SK-N-MC (cell line): ENCODE measurements around the gene BICD1.

Experiments
- DNase-seq: peaks from one replicate; pipeline ENCODE4 v3.0.0-alpha.2; 2011; ENCODE audit warnings: low read depth, low spot score
- H3K27ac ChIP-seq: fragments of 200-600 bp; sonication (generic); 2 replicates; pipeline ENCODE4 v1.5.1; 2016; ENCODE audit warnings: mixed run types
- H3K36me3 ChIP-seq: fragments of 200-600 bp; sonication (generic); 2 replicates; pipeline ENCODE4 v1.6.1; 2017; ENCODE audit warnings: antibody characterized with exemption, low read length, mixed read lengths; ENCODE audit not compliant: insufficient read depth
- H3K4me3 ChIP-seq: fragments of 200-600 bp; sonication (generic); 2 replicates; pipeline ENCODE4 v1.5.1; 2016
- H3K9ac ChIP-seq: fragments of 200-600 bp; sonication (generic); 2 replicates; pipeline ENCODE4 v1.8.0; 2017; ENCODE audit warnings: mixed run types, mixed read lengths; ENCODE audit not compliant: insufficient read length
- H3K9me3 ChIP-seq: fragments of 200-600 bp; sonication (generic); 2 replicates; pipeline ENCODE4 v1.6.1; 2017; ENCODE audit warnings: low read depth, mild to moderate bottlenecking, antibody characterized with exemption, low read length, moderate library complexity, mixed read lengths
- EZH2 ChIP-seq: fragments of 200-600 bp; sonication (generic); IDR thresholded peaks from one replicate; pipeline ENCODE4 v1.6.1; 2017; ENCODE audit warnings: antibody characterized with exemption
- FOXP2 ChIP-seq: optimal IDR thresholded peaks from 2 replicates; pipeline ENCODE3; 2011; ENCODE audit warnings: mild to moderate bottlenecking, moderate library complexity; ENCODE audit not compliant: insufficient read depth; ENCODE audit errors: extremely low read length, control extremely low read depth
- POLR2AphosphoS5 ChIP-seq: IDR thresholded peaks from 2 replicates; pipeline ENCODE4 v1.6.1; 2012; ENCODE audit warnings: mild to moderate bottlenecking, low read depth, low read length, borderline replicate concordance

BICD1 gene

GRCh38 chr12:32139064-32139421 is 32.4 kb downstream of the BICD1 start:
- no peak for DNase-seq
- Histone ChIP-seq H3K9ac (no peak overlapping the region), H3K36me3 (no peaks in the 10 kb centered on the region), H3K4me3 (no peak overlapping the region), H3K27ac (no peak overlapping the region), H3K9me3 (no peaks in the 10 kb centered on the region)
- TF ChIP-seq EZH2 = no peak

GRCh38 chr12:32140877-32141276 is 34.2 kb downstream of the BICD1 start:
- no peak overlapping the region for H3K4me3 ChIP-seq
- TF ChIP-seq FOXP2 (no peak), POLR2AphosphoS5 (no peak), EZH2 (no peak)

GRCh38 chr12:32145096-32145495 is 38.4 kb downstream of the BICD1 start:
- no peak overlapping the region for H3K9ac ChIP-seq
- no peak for TF ChIP-seq EZH2
- no peak for TF ChIP-seq FOXP2
- H3K9me3 ChIP-seq = no peaks in the 10 kb centered on the region
- H3K4me3 ChIP-seq = no peak overlapping the region
- no peak for DNase-seq
- no peaks in the 10 kb centered on the region for H3K36me3 ChIP-seq
- no peak overlapping the region for H3K27ac ChIP-seq

More at GRCh38 chr12:32140877-32141276, 34.2 kb downstream of the BICD1 start:
- H3K9me3 ChIP-seq = no peaks in the 10 kb centered on the region
- DNase-seq = no peak
- H3K9ac ChIP-seq = no peak overlapping the region
- H3K27ac ChIP-seq = no peak overlapping the region
- H3K36me3 ChIP-seq = no peaks in the 10 kb centered on the region

GRCh38 chr12:32146074-32146873 is 39.6 kb downstream of the BICD1 start:
- DNase-seq = no peak
- no peaks in the 10 kb centered on the region for H3K36me3 ChIP-seq

GRCh38 chr12:32148372-32148771 is 41.7 kb downstream of the BICD1 start:
- no peak overlapping the region for H3K27ac ChIP-seq
- no peak for TF ChIP-seq POLR2AphosphoS5
- no peak overlapping the region for H3K9ac ChIP-seq
- DNase-seq = no peak
- H3K36me3 ChIP-seq = no peaks in the 10 kb centered on the region
- no peak overlapping the region for H3K4me3 ChIP-seq
- H3K9me3 ChIP-seq = no peaks in the 10 kb centered on the region

More at GRCh38 chr12:32146074-32146873, 39.6 kb downstream of the BICD1 start:
- no peak overlapping the region for H3K4me3 ChIP-seq
- no peak overlapping the region for H3K27ac ChIP-seq
- no peak overlapping the region for H3K9ac ChIP-seq
- no peak for TF ChIP-seq EZH2
- TF ChIP-seq FOXP2 = no peak
- no peak for TF ChIP-seq POLR2AphosphoS5
- H3K9me3 ChIP-seq = no peaks in the 10 kb centered on the region

GRCh38 chr12:32149489-32149888 is 42.8 kb downstream of the BICD1 start:
- no peaks in the 10 kb centered on the region for H3K9me3 ChIP-seq
- H3K27ac ChIP-seq = no peak overlapping the region
- TF ChIP-seq FOXP2 = no peak
- TF ChIP-seq EZH2 = no peak
- TF ChIP-seq POLR2AphosphoS5 = no peak
- no peaks in the 10 kb centered on the region for H3K36me3 ChIP-seq
- no peak for DNase-seq
- no peak overlapping the region for H3K9ac ChIP-seq
- no peak overlapping the region for H3K4me3 ChIP-seq

GRCh38 chr12:32151086-32151485 is 44.4 kb downstream of the BICD1 start:
- DNase-seq = no peak
- no peaks in the 10 kb centered on the region for H3K9me3 ChIP-seq
- no peak overlapping the region for H3K27ac ChIP-seq
- H3K9ac ChIP-seq = no peak overlapping the region
- no peak overlapping the region for H3K4me3 ChIP-seq
- H3K36me3 ChIP-seq = no peaks in the 10 kb centered on the region
- TF ChIP-seq POLR2AphosphoS5 (no peak), EZH2 (no peak), FOXP2 (no peak)

GRCh38 chr12:32151552-32151951 is 44.9 kb downstream of the BICD1 start:
- no peak overlapping the region for H3K4me3 ChIP-seq
- no peaks in the 10 kb centered on the region for H3K9me3 ChIP-seq
- no peak for TF ChIP-seq EZH2
- no peak for TF ChIP-seq FOXP2
- H3K9ac ChIP-seq = no peak overlapping the region
- no peaks in the 10 kb centered on the region for H3K36me3 ChIP-seq
- H3K27ac ChIP-seq = no peak overlapping the region
- no peak for DNase-seq

- TF ChIP-seq FOXP2 = no peak
- Histone ChIP-seq H3K4me3 (no peak overlapping the region), H3K27ac (no peak overlapping the region), H3K9me3 (no peaks in the 10 kb centered on the region), H3K36me3 (no peaks in the 10 kb centered on the region), H3K9ac (no peak overlapping the region)
- no peak for DNase-seq
These were observed 48.4 kb downstream of the BICD1 start for GRCh38 chr12:32155041-32155440.

- DNase-seq = no peak
- Histone ChIP-seq H3K9me3 (no peaks in the 10 kb centered on the region), H3K36me3 (no peaks in the 10 kb centered on the region), H3K4me3 (no peak overlapping the region), H3K9ac (no peak overlapping the region), H3K27ac (no peak overlapping the region)
- TF ChIP-seq POLR2AphosphoS5 = no peak
- TF ChIP-seq FOXP2 = no peak
- no peak for TF ChIP-seq EZH2
These were observed 49.4 kb downstream of the BICD1 start for GRCh38 chr12:32155961-32156529.
